ENCODE results near the gene TMPRSS9.

- TF ChIP-seq CTCF (IDR thresholded peaks at IDR 0.05) (no peak), POLR2A (IDR thresholded peaks at IDR 0.05) (no peak)
Observed at GRCh38 chr19:2434721-2435265, 74.7 kb downstream of the TMPRSS9 start.

Data from thyroid gland (tissue), 4 donors.